Small intestine (tissue), 7 donors: ENCODE results near the gene EIF1. TPM values are rescaled to one million over a fixed set of nuclear protein-coding genes. Genes with fewer than 3 reads are reported as not detected.

Experiments
- DNase-seq, 2 donors: peaks; one replicate each; pipeline versions ENCODE4 v3.0.0 to v3.0.0-alpha.2; 2013
- FAIRE-seq: peaks from 2 replicates; lab custom pipeline; 2012; peaks lifted over from hg19 to GRCh38; lab: Jason Lieb, UNC
- H3K27ac ChIP-seq, 3 donors: one replicate each; pipeline ENCODE4 v1.5.1; 2013; ENCODE audit warnings: low read length in 2 of 3, mild to moderate bottlenecking in 2 of 3, control low read depth in 1 of 3, inconsistent platforms in 1 of 3, low read depth in 1 of 3, moderate library complexity in 1 of 3
- H3K27me3 ChIP-seq, 3 donors: one replicate each; pipeline ENCODE4 v1.6.1; 2013; ENCODE audit warnings: low read length in 3 of 3, inconsistent platforms in 1 of 3; ENCODE audit not compliant: control insufficient read depth in 3 of 3, insufficient read depth in 3 of 3
- H3K36me3 ChIP-seq, 3 donors: one replicate each; pipeline ENCODE4 v1.6.1; 2013; ENCODE audit warnings: low read length in 3 of 3, inconsistent platforms in 1 of 3, low read depth in 1 of 3, mild to moderate bottlenecking in 1 of 3, moderate library complexity in 1 of 3; ENCODE audit not compliant: control insufficient read depth in 3 of 3, insufficient read depth in 2 of 3
- H3K4me1 ChIP-seq, 3 donors: one replicate each; pipeline ENCODE4 v1.6.1; 2013; ENCODE audit warnings: low read length in 2 of 3, inconsistent platforms in 1 of 3, low read depth in 1 of 3, mild to moderate bottlenecking in 1 of 3, moderate library complexity in 1 of 3; ENCODE audit not compliant: control insufficient read depth in 3 of 3, insufficient read depth in 2 of 3
- H3K4me3 ChIP-seq, 3 donors: one replicate each; pipeline ENCODE4 v1.5.1; 2013; ENCODE audit warnings: low read length in 3 of 3, control low read depth in 1 of 3, inconsistent platforms in 1 of 3, low read depth in 1 of 3, mild to moderate bottlenecking in 1 of 3, moderate library complexity in 1 of 3
- H3K9me3 ChIP-seq, 2 donors: one replicate each; pipeline ENCODE4 v1.6.1; 2013; ENCODE audit warnings: low read depth in 1 of 2, low read length in 1 of 2; ENCODE audit not compliant: control insufficient read depth in 2 of 2, insufficient read depth in 1 of 2
- WGBS, 3 donors: extraction: QIAGEN DNeasy Blood & Tissue Kit; methylation state at CpG; one replicate each; pipeline ENCODE4 v1.1.7; 2013; 5-methylcytosine and 5-hydroxymethylcytosine counted together
- polyA plus RNA-seq, 4 donors: library from polyadenylated mRNA; stranded (reverse) in 3 of 4; unstranded in 1 of 4; fragments of 200-250 nt in 3 of 4; fragments of 120-200 nt in 1 of 4; gene quantifications; one replicate each; pipeline versions ENCODE4 v1.2.1 to v1.2.3, GENCODE V29; 2013
- donor health status: healthy with polysubstance abuse.
- donor health status: control.
- donor health status: control.
- donor health status: Bipolar disorder and iron deficiency.
- donor health status: healthy.

Gene EIF1
- polyA plus RNA-seq, 4 donors, result 328 to 770 (median 618) TPM

- H3K27ac ChIP-seq, result no peak within 1 kb of the TSS
- H3K4me3 ChIP-seq, result no peak within 1 kb of the TSS
- DNase-seq (no peak), FAIRE-seq (no peak)
- H3K9me3 ChIP-seq, result no peaks in the 10 kb centered on the region
- H3K36me3 ChIP-seq, result no peaks in the 10 kb centered on the region
- peaks cover 0 to 12% (median 4%) of the 10 kb centered on the region in 3 donors for H3K27me3 ChIP-seq
- 68 to 84% (median 77%) methylated on average over 11 to 12 of the region's 12 CpGs for WGBS, 3 donors
- no peaks in the 10 kb centered on the region for H3K4me1 ChIP-seq
Observed at GRCh38 chr17:41711669-41712400, 23.1 kb downstream of the EIF1 start, which contains the start of gene GAST. GAST (plus strand) TSS chr17:41712331; CDS start chr17:41715437, 3,106 bp downstream.

- Histone ChIP-seq H3K27ac (no peak overlapping the region), H3K9me3 (no peaks in the 10 kb centered on the region), H3K27me3 (peaks cover 0 to 16% (median 0%) of the 10 kb centered on the region in 3 donors), H3K4me3 (no peak overlapping the region), H3K36me3 (no peaks in the 10 kb centered on the region), H3K4me1 (no peaks in the 10 kb centered on the region)
- WGBS, 3 donors, result 42 to 54% (median 50%) methylated on average over 15 of the region's 15 CpGs
- FAIRE-seq (no peak), DNase-seq (no peak)
Observed at GRCh38 chr17:41717408-41718286, 29.0 kb downstream of the EIF1 start.

GRCh38 chr17:41718287-41718645 lies 29.6 kb downstream of the EIF1 start:
- Histone ChIP-seq H3K4me1 (no peaks in the 10 kb centered on the region), H3K4me3 (no peak overlapping the region), H3K36me3 (no peaks in the 10 kb centered on the region), H3K27ac (no peak overlapping the region), H3K9me3 (no peaks in the 10 kb centered on the region), H3K27me3 (peaks cover 0 to 14% (median 0%) of the 10 kb centered on the region in 3 donors)
- no peak for FAIRE-seq
- WGBS, 3 donors, result 42 to 61% (median 57%) methylated on average over 5 of the region's 5 CpGs
- DNase-seq, result no peak

- 86 to 91% (median 89%) methylated on average over 7 of the region's 7 CpGs for WGBS, 3 donors
- Histone ChIP-seq H3K27ac (no peak overlapping the region), H3K27me3 (peaks cover 0 to 8% (median 0%) of the 10 kb centered on the region in 3 donors), H3K9me3 (no peaks in the 10 kb centered on the region), H3K4me3 (no peak overlapping the region), H3K4me1 (no peaks in the 10 kb centered on the region), H3K36me3 (no peaks in the 10 kb centered on the region)
- FAIRE-seq (no peak), DNase-seq (no peak)
Observed at GRCh38 chr17:41722231-41722630, 33.5 kb downstream of the EIF1 start.

GRCh38 chr17:41723801-41724475 lies 35.3 kb downstream of the EIF1 start:
- Histone ChIP-seq H3K36me3 (no peaks in the 10 kb centered on the region), H3K4me3 (no peak overlapping the region), H3K27me3 (peaks cover 0 to 2% (median 0%) of the 10 kb centered on the region in 3 donors), H3K4me1 (no peaks in the 10 kb centered on the region), H3K9me3 (no peaks in the 10 kb centered on the region), H3K27ac (no peak overlapping the region)
- FAIRE-seq (no peak), DNase-seq (no peak)
- WGBS, 3 donors, result 70 to 75% (median 70%) methylated on average over 12 of the region's 12 CpGs

GRCh38 chr17:41724476-41725050 lies 35.9 kb downstream of the EIF1 start:
- FAIRE-seq (no peak), DNase-seq (no peak)
- Histone ChIP-seq H3K4me1 (no peaks in the 10 kb centered on the region), H3K9me3 (no peaks in the 10 kb centered on the region), H3K4me3 (no peak overlapping the region), H3K27me3 (no peaks in the 10 kb centered on the region), H3K27ac (no peak overlapping the region), H3K36me3 (no peaks in the 10 kb centered on the region)
- 64 to 72% (median 66%) methylated on average over 15 to 17 of the region's 17 CpGs for WGBS, 3 donors

GRCh38 chr17:41725134-41725533 lies 36.4 kb downstream of the EIF1 start:
- WGBS, 3 donors, result 91 to 94% (median 92%) methylated on average over 5 of the region's 5 CpGs
- DNase-seq (no peak), FAIRE-seq (no peak)
- no peaks in the 10 kb centered on the region for H3K36me3 ChIP-seq
- no peaks in the 10 kb centered on the region for H3K9me3 ChIP-seq
- H3K27ac ChIP-seq, result no peak overlapping the region
- H3K4me1 ChIP-seq, result no peaks in the 10 kb centered on the region
- H3K4me3 ChIP-seq, result no peak overlapping the region
- peaks cover 0 to 2% (median under 1%) of the 10 kb centered on the region in 3 donors for H3K27me3 ChIP-seq

- H3K9me3 ChIP-seq, result no peaks in the 10 kb centered on the region
- H3K27me3 ChIP-seq, result peaks cover 0 to 29% (median 9%) of the 10 kb centered on the region in 3 donors
- no peak for DNase-seq
- H3K27ac ChIP-seq, result no peak overlapping the region
- no peak overlapping the region for H3K4me3 ChIP-seq
- 73 to 75% (median 74%) methylated on average over 12 of the region's 12 CpGs for WGBS, 3 donors
- H3K4me1 ChIP-seq, result no peaks in the 10 kb centered on the region
- no peak for FAIRE-seq
- no peaks in the 10 kb centered on the region for H3K36me3 ChIP-seq
Observed at GRCh38 chr17:41728056-41728455, 39.4 kb downstream of the EIF1 start.
